Testis (tissue), 3 donors: Measurements from ENCODE around the gene PLEKHM1. TPM values are rescaled to one million over a fixed set of nuclear protein-coding genes. Genes with fewer than 3 reads are reported as not detected.

Source experiments
- DNase-seq: peaks from one replicate; pipeline ENCODE4 v3.0.0-alpha.2; 2019
- H3K27ac ChIP-seq, 2 donors: fragments of 200-600 bp; sonication (generic); one replicate each; pipeline ENCODE4 v1.5.1; 2019
- H3K27me3 ChIP-seq: fragments of 200-600 bp; sonication (generic); one replicate; pipeline ENCODE4 v1.5.1; 2019
- H3K36me3 ChIP-seq: fragments of 200-600 bp; sonication (generic); one replicate; pipeline ENCODE4 v1.5.1; 2017; ENCODE audit warnings: low read depth; ENCODE audit errors: missing control alignments
- H3K4me1 ChIP-seq: fragments of 200-600 bp; sonication (generic); one replicate; pipeline ENCODE4 v1.5.1; 2019
- H3K4me3 ChIP-seq, 2 donors: fragments of 200-600 bp; sonication (generic); one replicate each; pipeline ENCODE4 v1.5.1; 2017 to 2019
- H3K9me3 ChIP-seq: fragments of 200-600 bp; sonication (generic); one replicate; pipeline ENCODE4 v1.5.1; 2017
- CTCF ChIP-seq, 3 experiments: fragments of 450-650 bp in 2 of 3; fragments of 200-600 bp in 1 of 3; sonication (generic) in 1 of 3; IDR thresholded peaks; one replicate each; pipeline ENCODE4 v1.5.1; 2016 to 2019; ENCODE audit warnings: antibody characterized with exemption in 3 of 3, mild to moderate bottlenecking in 2 of 3, moderate library complexity in 1 of 3
- POLR2A ChIP-seq: fragments of 450-650 bp; IDR thresholded peaks from one replicate; pipeline ENCODE4 v1.6.1; 2017; ENCODE audit warnings: antibody characterized with exemption, mild to moderate bottlenecking, moderate library complexity
- WGBS, 2 donors: methylation state at CpG; one replicate each; pipeline ENCODE4 v1.1.5; 2018; 5-methylcytosine and 5-hydroxymethylcytosine counted together
- intact Hi-C: fragments of 100-400 bp; cut with DNase I; formaldehyde crosslinking; loops from one replicate; pipeline ENCODE4 v1.15.1; 2023; ENCODE audit warnings: low total_unique reads
- polyA plus RNA-seq: library from polyadenylated mRNA; stranded (reverse); fragments of 350-450 nt; fragmentation: Illumina TruSeq; extraction: RNeasy Lipid Tissue Mini Kit (QIAGEN cat#74804); gene quantifications from one replicate; pipeline ENCODE4 v1.2.3, GENCODE V29; 2014; ENCODE audit warnings: low read depth, low replicate concordance; ENCODE audit not compliant: insufficient read depth
- total RNA-seq, 2 donors: library from RNA; depleted of rRNA; stranded (reverse); fragments of >200 nt; gene quantifications; one replicate each; pipeline ENCODE4 v1.2.3, GENCODE V29; 2016

The PLEKHM1 gene
- total and polyA plus RNA-seq, 3 donors from 2014 or later, result 17.8 to 39.1 (median 31.8) TPM

- Histone ChIP-seq H3K36me3 (no peaks in the 10 kb centered on the region), H3K9me3 (no peaks in the 10 kb centered on the region), H3K27me3 (no peaks in the 10 kb centered on the region), H3K4me3 (no peak overlapping the region), H3K4me1 (peaks cover 18% of the 10 kb centered on the region), H3K27ac (no peak overlapping the region)
- TF ChIP-seq POLR2A, result no peak
- WGBS, 2 donors, result 86% methylated on average over 10 to 11 of the region's 11 CpGs
- intact Hi-C loops, result no loop called here
- DNase-seq, result no peak
These were observed 63.2 kb downstream of the PLEKHM1 start for GRCh38 chr17:45427181-45427835.

GRCh38 chr17:45426561-45426960 lies 64.0 kb downstream of the PLEKHM1 start:
- no peaks in the 10 kb centered on the region for H3K9me3 ChIP-seq
- H3K4me3 ChIP-seq, result no peak overlapping the region
- no peaks in the 10 kb centered on the region for H3K27me3 ChIP-seq
- WGBS, 2 donors, result 80 to 85% methylated on average over 7 of the region's 7 CpGs
- no peak overlapping the region for H3K27ac ChIP-seq
- H3K36me3 ChIP-seq, result no peaks in the 10 kb centered on the region
- TF ChIP-seq CTCF (IDR thresholded peaks at IDR 0.05), result no peak
- no peak for TF ChIP-seq POLR2A
- DNase-seq, result no peak
- intact Hi-C loops, result no loop called here
- H3K4me1 ChIP-seq, result peaks cover 18% of the 10 kb centered on the region

GRCh38 chr17:45425984-45426413 lies 64.5 kb downstream of the PLEKHM1 start:
- intact Hi-C loops, result no loop called here
- Histone ChIP-seq H3K27me3 (no peaks in the 10 kb centered on the region), H3K36me3 (no peaks in the 10 kb centered on the region), H3K9me3 (no peaks in the 10 kb centered on the region), H3K27ac (no peak overlapping the region), H3K4me1 (peaks cover 13% of the 10 kb centered on the region), H3K4me3 (no peak overlapping the region)
- TF ChIP-seq POLR2A (no peak), CTCF (IDR thresholded peaks at IDR 0.05) (no peak)
- 77 to 78% methylated on average over 6 of the region's 6 CpGs for WGBS, 2 donors
- no peak for DNase-seq

GRCh38 chr17:45425125-45425983 lies 65.2 kb downstream of the PLEKHM1 start:
- peaks cover 7% of the 10 kb centered on the region for H3K4me1 ChIP-seq
- H3K27me3 ChIP-seq, result no peaks in the 10 kb centered on the region
- peak; percentile 30 for DNase-seq
- no peak overlapping the region for H3K4me3 ChIP-seq
- 58 to 63% methylated on average over 4 to 18 of the region's 18 CpGs for WGBS, 2 donors
- intact Hi-C loops, result no loop called here
- TF ChIP-seq CTCF (IDR thresholded peaks at IDR 0.05) (no peak), POLR2A (no peak)
- H3K9me3 ChIP-seq, result no peaks in the 10 kb centered on the region
- H3K36me3 ChIP-seq, result no peaks in the 10 kb centered on the region
- no peak overlapping the region for H3K27ac ChIP-seq

- intact Hi-C loops, result no loop called here
- H3K9me3 ChIP-seq, result no peaks in the 10 kb centered on the region
- WGBS, 2 donors, result 96% methylated on average over 6 of the region's 6 CpGs
- H3K4me1 ChIP-seq, result peaks cover 4% of the 10 kb centered on the region
- TF ChIP-seq CTCF (IDR thresholded peaks at IDR 0.05) (no peak), POLR2A (no peak)
- H3K27me3 ChIP-seq, result no peaks in the 10 kb centered on the region
- no peak overlapping the region for H3K4me3 ChIP-seq
- no peaks in the 10 kb centered on the region for H3K36me3 ChIP-seq
- no peak for DNase-seq
- no peak overlapping the region for H3K27ac ChIP-seq
These were observed 65.8 kb downstream of the PLEKHM1 start for GRCh38 chr17:45424769-45425124.
